Measurements from ENCODE around the gene PLPP4. TPM values are rescaled to one million over a fixed set of nuclear protein-coding genes. Genes with fewer than 3 reads are reported as not detected.

Gene PLPP4
- total RNA-seq, 1 donor = not detected

- no peaks in the 10 kb centered on the region for H3K4me1 ChIP-seq (ENCODE audit: insufficient read depth, low read length)
- no peak overlapping the region for H3K4me3 ChIP-seq (ENCODE audit: low read length)
- no peaks in the 10 kb centered on the region for H3K27me3 ChIP-seq (ENCODE audit: insufficient read depth, low read length)
- H3K9me3 ChIP-seq (ENCODE audit: low read depth, low read length) = no peaks in the 10 kb centered on the region
Observed at GRCh38 chr10:120466006-120466405, 9.0 kb downstream of the PLPP4 start.

DNA sequence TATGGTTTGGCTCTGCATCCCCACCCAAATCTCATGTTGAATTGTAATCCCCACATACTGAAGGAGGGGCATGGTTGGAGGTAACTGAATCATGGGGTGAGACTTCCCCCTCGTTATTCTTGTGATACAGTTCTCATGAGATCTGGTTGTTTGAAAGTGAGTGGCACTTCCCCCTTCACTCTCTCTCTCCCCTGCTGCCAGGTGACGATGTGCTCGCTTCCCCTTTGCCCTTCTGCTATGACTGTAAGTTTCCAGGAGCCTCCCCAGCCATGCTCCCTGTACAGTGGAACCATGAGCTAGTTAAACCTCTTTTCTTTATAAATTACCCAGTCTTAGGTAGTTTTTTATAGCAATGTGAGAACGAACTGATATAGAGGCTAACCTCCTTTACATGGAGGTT, 16.6 kb downstream of the PLPP4 start:
- H3K4me3 ChIP-seq (ENCODE audit: low read length) = no peak overlapping the region
- no peaks in the 10 kb centered on the region for H3K4me1 ChIP-seq (ENCODE audit: insufficient read depth, low read length)
- no peaks in the 10 kb centered on the region for H3K9me3 ChIP-seq (ENCODE audit: low read depth, low read length)
- H3K27me3 ChIP-seq (ENCODE audit: insufficient read depth, low read length) = no peaks in the 10 kb centered on the region

GRCh38 chr10:120474956-120475355, 17.9 kb downstream of the PLPP4 start:
- no peaks in the 10 kb centered on the region for H3K27me3 ChIP-seq (ENCODE audit: insufficient read depth, low read length)
- H3K4me1 ChIP-seq (ENCODE audit: insufficient read depth, low read length) = no peaks in the 10 kb centered on the region

DNA sequence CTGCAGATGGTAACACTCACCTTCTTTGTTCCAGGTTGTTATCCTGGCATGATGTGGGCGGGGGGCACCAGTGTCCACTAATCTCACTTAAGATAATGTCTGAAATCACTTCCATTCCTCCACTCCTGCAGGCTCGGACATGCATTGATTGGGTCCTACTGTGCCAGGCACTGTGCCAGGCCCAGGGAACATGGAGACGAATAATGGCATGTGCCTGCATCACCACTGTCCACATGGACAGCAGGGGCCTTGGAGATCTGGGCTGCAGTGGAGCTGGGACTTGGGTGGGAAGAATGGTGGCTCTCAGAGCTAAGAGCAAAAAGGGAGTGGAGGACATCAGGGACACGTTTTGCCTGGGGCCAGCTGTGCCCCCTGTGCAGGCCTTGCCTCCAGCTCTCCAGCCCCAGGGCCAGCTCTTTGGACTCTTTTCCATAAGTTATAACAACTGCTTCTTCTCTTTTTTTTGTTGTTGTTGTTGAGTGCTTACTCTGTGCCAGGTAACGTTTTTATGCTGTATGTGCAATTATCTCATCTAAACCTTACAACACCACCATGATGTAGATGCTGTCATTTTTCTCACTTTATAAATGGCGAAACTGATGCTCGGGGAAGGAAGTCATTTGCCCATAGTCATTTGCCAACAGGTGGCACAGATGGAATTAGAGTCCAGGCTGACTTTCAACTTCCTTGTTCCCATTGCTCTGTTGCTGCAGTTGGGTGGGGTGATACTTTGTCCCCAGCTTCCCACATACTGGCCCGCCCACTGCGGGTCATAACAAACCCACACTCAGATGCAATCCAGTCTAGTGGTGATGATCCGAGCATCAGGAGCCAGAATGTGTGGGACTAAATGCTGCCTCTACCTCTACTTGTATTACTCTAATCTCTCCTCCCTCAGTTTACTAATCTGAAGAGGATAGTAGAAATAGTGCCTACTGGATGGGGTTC, 19.1 kb downstream of the PLPP4 start:
- Histone ChIP-seq H3K9me3 (ENCODE audit: low read depth, low read length) (no peaks in the 10 kb centered on the region), H3K4me3 (ENCODE audit: low read length) (no peak overlapping the region), H3K27me3 (ENCODE audit: insufficient read depth, low read length) (no peaks in the 10 kb centered on the region), H3K4me1 (ENCODE audit: insufficient read depth, low read length) (no peaks in the 10 kb centered on the region)

More at GRCh38 chr10:120474956-120475355, 17.9 kb downstream of the PLPP4 start:
- Histone ChIP-seq H3K4me3 (ENCODE audit: low read length) (no peak overlapping the region), H3K9me3 (ENCODE audit: low read depth, low read length) (no peaks in the 10 kb centered on the region)

- no peaks in the 10 kb centered on the region for H3K27me3 ChIP-seq (ENCODE audit: insufficient read depth, low read length)
- H3K9me3 ChIP-seq (ENCODE audit: low read depth, low read length) = no peaks in the 10 kb centered on the region
- H3K4me1 ChIP-seq (ENCODE audit: insufficient read depth, low read length) = no peaks in the 10 kb centered on the region
- H3K4me3 ChIP-seq (ENCODE audit: low read length) = no peak overlapping the region
Observed at GRCh38 chr10:120477021-120477742, 20.2 kb downstream of the PLPP4 start.

- no peaks in the 10 kb centered on the region for H3K4me1 ChIP-seq (ENCODE audit: insufficient read depth, low read length)
- no peaks in the 10 kb centered on the region for H3K9me3 ChIP-seq (ENCODE audit: low read depth, low read length)
- H3K4me3 ChIP-seq (ENCODE audit: low read length) = no peak overlapping the region
- no peaks in the 10 kb centered on the region for H3K27me3 ChIP-seq (ENCODE audit: insufficient read depth, low read length)
Observed at GRCh38 chr10:120477743-120478141, 20.7 kb downstream of the PLPP4 start.

DNA sequence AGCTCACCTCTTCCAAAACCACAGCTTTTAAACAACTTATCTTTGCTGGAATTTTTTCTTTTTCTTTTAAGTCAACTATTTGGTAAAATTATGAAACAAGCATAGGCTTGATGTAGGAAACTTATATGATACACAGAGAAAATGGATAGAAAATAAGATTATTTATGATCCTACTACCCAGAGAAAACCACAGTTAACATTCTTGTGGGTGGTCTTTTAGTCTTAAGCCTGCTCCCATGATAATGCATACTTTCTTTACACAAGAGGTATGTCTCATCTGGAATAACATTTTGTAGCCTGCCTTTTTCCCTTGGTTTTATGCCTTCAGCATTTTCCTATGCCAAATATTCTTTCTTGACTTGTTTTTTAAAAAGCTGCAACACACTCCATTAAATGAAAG, 21.4 kb downstream of the PLPP4 start:
- Histone ChIP-seq H3K4me3 (ENCODE audit: low read length) (no peak overlapping the region), H3K27me3 (ENCODE audit: insufficient read depth, low read length) (no peaks in the 10 kb centered on the region), H3K9me3 (ENCODE audit: low read depth, low read length) (no peaks in the 10 kb centered on the region), H3K4me1 (ENCODE audit: insufficient read depth, low read length) (no peaks in the 10 kb centered on the region)

DNA sequence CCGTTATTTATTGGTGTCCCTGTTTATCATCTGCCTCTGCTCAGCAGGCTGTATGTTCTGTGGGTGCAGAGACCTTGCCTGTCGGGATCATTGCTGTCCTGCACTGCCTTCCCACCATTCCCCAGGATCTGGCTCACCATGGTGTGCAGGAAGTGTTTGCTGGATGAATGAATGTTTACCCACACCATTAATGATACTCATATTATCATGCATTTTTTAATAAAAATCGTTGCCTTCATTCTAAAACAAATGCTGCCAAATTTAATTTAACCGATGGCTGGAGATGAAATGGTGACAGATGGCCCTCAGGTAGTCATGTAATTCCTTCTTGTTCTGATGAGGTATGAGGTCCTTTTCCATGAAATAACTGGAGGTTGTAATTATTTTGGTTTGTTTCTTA, 22.5 kb downstream of the PLPP4 start:
- Histone ChIP-seq H3K4me1 (ENCODE audit: insufficient read depth, low read length) (no peaks in the 10 kb centered on the region), H3K9me3 (ENCODE audit: low read depth, low read length) (no peaks in the 10 kb centered on the region), H3K27me3 (ENCODE audit: insufficient read depth, low read length) (no peaks in the 10 kb centered on the region), H3K4me3 (ENCODE audit: low read length) (no peak overlapping the region)

GRCh38 chr10:120480065-120480600, 23.1 kb downstream of the PLPP4 start:
- no peaks in the 10 kb centered on the region for H3K4me1 ChIP-seq (ENCODE audit: insufficient read depth, low read length)
- H3K27me3 ChIP-seq (ENCODE audit: insufficient read depth, low read length) = no peaks in the 10 kb centered on the region
- no peaks in the 10 kb centered on the region for H3K9me3 ChIP-seq (ENCODE audit: low read depth, low read length)
- H3K4me3 ChIP-seq (ENCODE audit: low read length) = no peak overlapping the region

- no peaks in the 10 kb centered on the region for H3K9me3 ChIP-seq (ENCODE audit: low read depth, low read length)
- no peaks in the 10 kb centered on the region for H3K4me1 ChIP-seq (ENCODE audit: insufficient read depth, low read length)
- no peak overlapping the region for H3K4me3 ChIP-seq (ENCODE audit: low read length)
- H3K27me3 ChIP-seq (ENCODE audit: insufficient read depth, low read length) = no peaks in the 10 kb centered on the region
Observed at GRCh38 chr10:120480848-120481247, 23.8 kb downstream of the PLPP4 start.

- Histone ChIP-seq H3K4me1 (ENCODE audit: insufficient read depth, low read length) (no peaks in the 10 kb centered on the region), H3K9me3 (ENCODE audit: low read depth, low read length) (no peaks in the 10 kb centered on the region), H3K4me3 (ENCODE audit: low read length) (no peak overlapping the region), H3K27me3 (ENCODE audit: insufficient read depth, low read length) (no peaks in the 10 kb centered on the region)
Observed at GRCh38 chr10:120483006-120483405, 26.0 kb downstream of the PLPP4 start.

DNA sequence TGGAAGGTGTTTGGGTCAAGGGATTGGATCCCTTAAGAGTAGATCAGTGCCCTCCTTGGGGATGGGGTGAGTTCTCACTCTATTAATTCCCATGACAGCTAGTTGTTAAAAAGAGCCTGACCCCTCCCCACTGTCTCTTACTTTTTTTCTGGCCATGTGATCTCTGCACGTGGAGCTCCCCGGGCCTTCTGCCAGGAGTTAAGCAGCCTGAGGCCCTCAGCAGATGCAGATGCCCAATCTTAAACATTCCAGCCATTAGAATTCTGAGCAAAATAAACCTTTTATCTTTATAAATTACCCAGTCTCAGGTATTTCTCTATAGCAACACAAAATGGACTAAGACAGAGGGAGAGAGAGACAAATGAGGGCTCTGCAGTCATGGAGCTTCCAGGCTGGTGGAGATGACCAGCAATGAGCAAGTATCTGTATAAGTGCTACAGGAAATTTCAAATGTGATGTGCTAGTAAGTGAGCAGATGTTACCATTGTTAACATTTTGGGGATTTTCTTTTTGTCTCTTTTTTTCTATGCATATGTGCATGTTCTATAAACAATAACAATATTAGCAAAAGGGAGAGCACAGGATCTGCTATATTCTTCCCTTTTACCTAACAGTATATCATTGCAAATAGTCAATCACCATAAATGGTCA, 26.7 kb downstream of the PLPP4 start:
- Histone ChIP-seq H3K4me3 (ENCODE audit: low read length) (no peak overlapping the region), H3K27me3 (ENCODE audit: insufficient read depth, low read length) (no peaks in the 10 kb centered on the region), H3K4me1 (ENCODE audit: insufficient read depth, low read length) (no peaks in the 10 kb centered on the region), H3K9me3 (ENCODE audit: low read depth, low read length) (no peaks in the 10 kb centered on the region)

DNA sequence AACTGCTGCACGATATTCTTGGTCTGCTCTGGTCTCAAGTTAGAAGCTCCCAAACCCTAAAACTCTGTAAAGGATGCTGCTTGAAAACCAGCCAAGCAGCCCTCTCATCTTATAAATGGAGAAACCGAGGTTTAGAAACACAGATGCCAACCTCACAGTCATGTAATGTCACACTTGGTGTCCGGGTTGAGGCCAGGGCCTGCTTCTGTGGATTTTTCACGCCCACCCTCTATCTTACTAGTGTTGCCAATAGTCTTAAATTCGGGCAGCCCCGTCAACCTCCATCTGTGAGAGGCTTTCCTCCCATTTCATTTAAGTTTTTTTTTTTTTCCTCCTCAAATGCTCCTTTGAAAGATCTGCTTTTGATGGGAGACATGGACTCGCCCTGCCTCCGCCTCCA, 28.9 kb downstream of the PLPP4 start:
- no peak overlapping the region for H3K4me3 ChIP-seq (ENCODE audit: low read length)
- H3K27me3 ChIP-seq (ENCODE audit: insufficient read depth, low read length) = no peaks in the 10 kb centered on the region
- H3K4me1 ChIP-seq (ENCODE audit: insufficient read depth, low read length) = no peaks in the 10 kb centered on the region
- no peaks in the 10 kb centered on the region for H3K9me3 ChIP-seq (ENCODE audit: low read depth, low read length)

GRCh38 chr10:120486671-120487205, 29.7 kb downstream of the PLPP4 start:
- Histone ChIP-seq H3K4me1 (ENCODE audit: insufficient read depth, low read length) (no peaks in the 10 kb centered on the region), H3K9me3 (ENCODE audit: low read depth, low read length) (no peaks in the 10 kb centered on the region), H3K4me3 (ENCODE audit: low read length) (no peak overlapping the region), H3K27me3 (ENCODE audit: insufficient read depth, low read length) (no peaks in the 10 kb centered on the region)

GRCh38 chr10:120490288-120490687, 33.3 kb downstream of the PLPP4 start:
- no peaks in the 10 kb centered on the region for H3K9me3 ChIP-seq (ENCODE audit: low read depth, low read length)
- no peaks in the 10 kb centered on the region for H3K4me1 ChIP-seq (ENCODE audit: insufficient read depth, low read length)
- H3K27me3 ChIP-seq (ENCODE audit: insufficient read depth, low read length) = no peaks in the 10 kb centered on the region
- H3K4me3 ChIP-seq (ENCODE audit: low read length) = no peak overlapping the region

Data from mononuclear cell (primary cell).